ENCODE results near the gene ADAMTS5. TPM values are rescaled to one million over a fixed set of nuclear protein-coding genes. Genes with fewer than 3 reads are reported as not detected.

ADAMTS5 gene
- total and polyA plus RNA-seq, 2 of the 8 experiments (the other 6 are each of a cell fraction or from before 2014, with no cell fraction given) = 0.20 to 1.1 TPM

DNA sequence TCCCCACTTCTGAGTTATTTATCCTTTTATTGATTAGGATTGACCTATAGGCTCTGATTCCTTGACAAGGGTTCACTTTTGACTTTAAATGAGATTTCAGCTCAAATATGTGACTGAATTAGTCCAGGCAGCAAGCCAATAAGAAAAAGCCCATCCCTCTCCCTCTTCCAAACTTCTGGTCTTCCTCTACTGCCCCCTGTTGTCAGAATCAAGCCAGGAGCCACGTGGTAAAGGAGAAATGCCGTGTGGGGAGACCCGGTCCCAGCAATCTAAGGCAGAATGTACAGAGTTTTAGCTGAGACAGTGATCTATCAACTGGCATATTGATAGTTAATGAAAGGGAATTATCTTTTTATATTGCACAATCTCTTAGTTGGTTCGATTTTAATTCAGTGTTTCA, 5.2 kb downstream of the ADAMTS5 start (continued):
- TF ChIP-seq CEBPB (IDR thresholded peaks at IDR 0.05; ENCODE audit: low read depth, low read length) (no peak), SIN3A (conservative IDR thresholded peaks at IDR 0.05 in 1 of 2, IDR thresholded peaks at IDR 0.05 in 1 of 2; ENCODE audit: low read depth in 1 of 2, low read length in 2 of 2) (no peak), JUN (IDR thresholded peaks at IDR 0.05; ENCODE audit: low read depth, low read length) (no peak), CTCF (IDR thresholded peaks at IDR 0.05; ENCODE audit: control extremely low read depth in 1 of 3, insufficient read depth in 1 of 3, low read depth in 1 of 3, low read length in 3 of 3) (peak; percentile 60 to 75 (median 70)), KDM1A (IDR thresholded peaks at IDR 0.05; ENCODE audit: borderline replicate concordance, low read length) (peak; percentile 84; the same call in 1 of the 2 replicates), MAX (IDR thresholded peaks at IDR 0.05) (peak; percentile 92), YY1 (IDR thresholded peaks at IDR 0.05; ENCODE audit: low read depth, low read length) (no peak), CHD2 (IDR thresholded peaks at IDR 0.05; ENCODE audit: low read length) (0 out of 2 replicates have a peak, but pooled peaks have one; percentile 19), POU5F1 (IDR thresholded peaks at IDR 0.05; ENCODE audit: low read depth, low read length) (no peak), RFX5 (IDR thresholded peaks at IDR 0.05; ENCODE audit: borderline replicate concordance, low read depth, low read length) (no peak), TBP (IDR thresholded peaks at IDR 0.05; ENCODE audit: low read depth, low read length) (no peak), SRF (IDR thresholded peaks at IDR 0.05; ENCODE audit: low read depth, low read length) (no peak), RAD21 (IDR thresholded peaks at IDR 0.05 in 1 of 2, conservative IDR thresholded peaks at IDR 0.05 in 1 of 2; ENCODE audit: low read depth in 2 of 2, low read length in 2 of 2) (peak; percentile 62 to 74), RBBP5 (IDR thresholded peaks at IDR 0.05; ENCODE audit: borderline replicate concordance, low read depth, low read length) (no peak), POLR2AphosphoS5 (IDR thresholded peaks at IDR 0.05; ENCODE audit: low read depth, low read length) (no peak), SP4 (IDR thresholded peaks at IDR 0.05; ENCODE audit: low read length) (no peak), SAP30 (IDR thresholded peaks at IDR 0.05; ENCODE audit: insufficient read depth, insufficient replicate concordance, low read length) (no peak), TAF1 (IDR thresholded peaks at IDR 0.05; ENCODE audit: low read depth, low read length) (no peak), ATF2 (IDR thresholded peaks at IDR 0.05; ENCODE audit: low read length) (no peak), ZNF274 (IDR thresholded peaks at IDR 0.05; ENCODE audit: borderline replicate concordance, extremely low read depth, low read length) (no peak)

Data from H1 (cell line).